Liver (tissue), 2 donors: ENCODE data around the gene C1orf21.

ENCODE experiments used
- REST ChIP-seq: IDR thresholded peaks from 2 replicates; pipeline ENCODE4 v1.6.1; 2016; ENCODE audit warnings: antibody characterized with exemption, mild to moderate bottlenecking
- TAF1 ChIP-seq: conservative IDR thresholded peaks from 2 replicates; pipeline ENCODE4 v1.6.1; 2016; ENCODE audit warnings: antibody characterized with exemption, mild to moderate bottlenecking
- ZBTB33 ChIP-seq: IDR thresholded peaks from 2 replicates; pipeline ENCODE4 v1.6.1; 2016; ENCODE audit warnings: antibody characterized with exemption
- donor health status: healthy.

DNA sequence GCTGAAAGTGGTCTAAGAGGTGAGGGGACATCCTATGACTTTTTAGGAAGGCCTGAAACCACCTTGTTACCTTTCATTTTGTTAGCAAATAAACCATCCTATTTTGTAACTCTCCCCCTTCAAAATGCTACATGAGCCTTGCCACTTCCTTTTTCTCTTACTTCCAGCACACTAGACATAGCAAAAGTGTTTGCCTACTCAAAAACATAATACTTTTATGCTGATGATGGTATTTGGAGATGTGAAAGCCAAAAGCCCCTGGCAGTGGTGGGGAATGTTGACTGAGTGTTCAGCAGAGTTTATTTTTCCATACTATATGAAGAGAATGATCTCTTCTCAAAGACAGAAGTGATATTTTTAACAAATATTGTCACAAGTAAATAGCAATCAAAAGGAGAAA is 233.6 kb downstream of the C1orf21 start:
- no peak for TF ChIP-seq TAF1
- TF ChIP-seq ZBTB33: no peak
- TF ChIP-seq REST: no peak
